GM21526 (cell line): ENCODE results near the gene ARHGAP21.

Experiments used
- ATAC-seq: cut with Tn5 transposase; IDR thresholded peaks from one replicate; pipeline ENCODE4 v1.9.1; 2021; ENCODE audit warnings: moderate library complexity; ENCODE audit not compliant: unreplicated experiment, low FRiP score

The ARHGAP21 gene

GRCh38 chr10:24723386-24723787 is 300 bp downstream of the ARHGAP21 start:
- ATAC-seq, result peak; percentile 21

GRCh38 chr10:24722676-24723385 is 856 bp downstream of the ARHGAP21 start:
- ATAC-seq, result peak; percentile 19

- ATAC-seq, result no peak
These were observed 1.5 kb downstream of the ARHGAP21 start for GRCh38 chr10:24722131-24722675.

- ATAC-seq, result no peak
These were observed 2.2 kb downstream of the ARHGAP21 start for GRCh38 chr10:24721229-24722106.

GRCh38 chr10:24720096-24720495 is 3.6 kb downstream of the ARHGAP21 start:
- ATAC-seq, result no peak

- no peak for ATAC-seq
These were observed 5.4 kb downstream of the ARHGAP21 start for GRCh38 chr10:24718031-24718855.

GRCh38 chr10:24716295-24716694 is 7.4 kb downstream of the ARHGAP21 start:
- ATAC-seq, result no peak

GRCh38 chr10:24715246-24715769 is 8.4 kb downstream of the ARHGAP21 start:
- no peak for ATAC-seq

GRCh38 chr10:24713086-24713485 is 10.6 kb downstream of the ARHGAP21 start:
- no peak for ATAC-seq

- ATAC-seq, result no peak
These were observed 12.2 kb downstream of the ARHGAP21 start for GRCh38 chr10:24711465-24711864.

- ATAC-seq, result no peak
These were observed 15.6 kb downstream of the ARHGAP21 start for GRCh38 chr10:24708081-24708480.

GRCh38 chr10:24707445-24707844 is 16.2 kb downstream of the ARHGAP21 start:
- ATAC-seq, result no peak

GRCh38 chr10:24706479-24707118 is 17.1 kb downstream of the ARHGAP21 start:
- ATAC-seq, result no peak

GRCh38 chr10:24703700-24704099 is 20.0 kb downstream of the ARHGAP21 start:
- ATAC-seq, result no peak

GRCh38 chr10:24701447-24701846 is 22.2 kb downstream of the ARHGAP21 start:
- ATAC-seq, result peak; percentile 93

- ATAC-seq, result no peak
These were observed 22.7 kb downstream of the ARHGAP21 start for GRCh38 chr10:24700948-24701347.

- no peak for ATAC-seq
These were observed 25.4 kb downstream of the ARHGAP21 start for GRCh38 chr10:24698270-24698669.

- ATAC-seq, result no peak
These were observed 26.6 kb downstream of the ARHGAP21 start for GRCh38 chr10:24697080-24697479.

GRCh38 chr10:24695452-24695851 is 28.2 kb downstream of the ARHGAP21 start:
- ATAC-seq, result no peak

- no peak for ATAC-seq
These were observed 29.6 kb downstream of the ARHGAP21 start for GRCh38 chr10:24694086-24694485.
